ENCODE results near the gene SHROOM3.

DNA sequence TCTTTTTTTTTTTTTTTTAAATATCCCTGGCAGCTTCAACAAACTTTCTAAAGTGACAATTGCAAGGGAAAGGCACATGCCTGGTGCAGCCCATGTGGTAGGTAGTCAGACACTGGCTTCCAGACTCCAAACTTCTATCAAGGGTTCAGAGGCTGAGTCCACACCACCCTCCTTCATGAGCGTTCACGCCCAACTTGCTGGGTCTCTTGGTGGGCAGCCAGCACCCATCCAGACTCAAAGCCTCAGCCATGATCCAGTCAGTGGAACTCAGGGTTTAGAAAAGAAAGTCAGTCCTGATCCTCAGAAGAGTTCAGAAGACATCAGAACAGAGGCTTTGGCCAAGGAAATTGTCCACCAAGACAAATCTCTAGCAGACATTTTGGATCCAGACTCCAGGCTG lies 321.4 kb downstream of the SHROOM3 start:
- TF ChIP-seq RAD21 (IDR thresholded peaks at IDR 0.05) = no peak
- TF ChIP-seq RXRA (IDR thresholded peaks at IDR 0.05) = no peak
- TF ChIP-seq CTCF (IDR thresholded peaks at IDR 0.05; ENCODE audit: low read depth, low read length, missing input control) = no peak
- no peak for TF ChIP-seq TAF1 (conservative IDR thresholded peaks at IDR 0.05)
- TF ChIP-seq, protein P1, sequence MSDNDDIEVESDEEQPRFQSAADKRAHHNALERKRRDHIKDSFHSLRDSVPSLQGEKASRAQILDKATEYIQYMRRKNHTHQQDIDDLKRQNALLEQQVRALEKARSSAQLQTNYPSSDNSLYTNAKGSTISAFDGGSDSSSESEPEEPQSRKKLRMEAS (IDR thresholded peaks at IDR 0.05) = no peak
- TF ChIP-seq SP1 (IDR thresholded peaks at IDR 0.05) = no peak
- no peak for TF ChIP-seq GABPA (IDR thresholded peaks at IDR 0.05 in 1 of 2, conservative IDR thresholded peaks at IDR 0.05 in 1 of 2)
- TF ChIP-seq FOXA1 (IDR thresholded peaks at IDR 0.05) = no peak
- no peak for TF ChIP-seq REST (IDR thresholded peaks at IDR 0.05)
- no peak for TF ChIP-seq JUND (IDR thresholded peaks at IDR 0.05)
- TF ChIP-seq YY1 (IDR thresholded peaks at IDR 0.05) = no peak
- no peak for TF ChIP-seq ZBTB33 (IDR thresholded peaks at IDR 0.05)

Measured in liver (tissue), 3 donors.